DMS153 treated with DMSO at 0.1 percent for 48 hours (cell line): Measurements from ENCODE around the gene DACT2.
"Not testable (repeated sequence)": the region's sequence is repeated elsewhere in the genome, so short reads cannot be mapped to it uniquely, and the experiment has no call there.

Experiments used
- DNase-seq: peaks from one replicate; lab custom pipeline; 2025; ENCODE audit not compliant: unreplicated experiment; lab: John Stamatoyannopoulos, UW

DACT2 gene

DNA sequence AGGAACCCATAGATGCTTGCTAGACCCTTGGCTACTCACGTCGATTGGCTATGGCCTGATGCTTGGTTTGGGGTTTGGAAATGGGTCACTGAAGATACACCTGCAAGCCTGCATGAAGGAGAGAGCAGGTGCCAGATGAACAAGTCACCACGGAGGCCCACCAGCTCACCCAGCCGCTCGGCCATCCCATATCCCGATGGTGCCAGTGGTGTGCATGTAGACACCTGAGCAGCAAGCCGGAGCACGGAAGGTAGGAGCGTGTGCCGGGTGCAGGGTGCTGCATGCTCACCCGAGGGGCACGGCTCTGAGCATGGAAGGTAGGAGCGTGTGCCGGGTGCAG is 35.9 kb downstream of the DACT2 start:
- no peak for DNase-seq

- DNase-seq: no peak
Observed at GRCh38 chr6:168282985-168283685, 36.4 kb downstream of the DACT2 start.

DNA sequence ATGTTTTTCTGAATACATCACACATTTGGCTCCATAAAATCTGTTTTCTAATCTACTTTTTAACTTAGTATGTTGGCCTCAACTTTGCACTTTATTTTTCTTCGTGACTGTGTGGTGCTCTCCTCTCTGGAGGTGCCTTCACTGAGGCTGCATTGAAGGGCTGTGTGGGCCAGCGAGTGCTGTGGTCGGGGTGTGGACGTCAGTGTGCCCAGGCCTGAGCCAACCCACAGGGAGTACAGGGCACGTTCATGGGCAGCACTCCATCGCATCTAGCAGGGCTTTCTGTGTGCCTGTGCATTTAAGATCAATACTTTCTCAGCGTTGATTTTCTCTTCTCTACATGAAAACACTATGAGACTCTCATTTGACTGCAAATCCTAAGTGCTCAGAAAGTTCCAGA is 37.8 kb downstream of the DACT2 start:
- DNase-seq: no peak

GRCh38 chr6:168281314-168281713 is 38.3 kb downstream of the DACT2 start:
- DNase-seq: not testable (repeated sequence)

DNA sequence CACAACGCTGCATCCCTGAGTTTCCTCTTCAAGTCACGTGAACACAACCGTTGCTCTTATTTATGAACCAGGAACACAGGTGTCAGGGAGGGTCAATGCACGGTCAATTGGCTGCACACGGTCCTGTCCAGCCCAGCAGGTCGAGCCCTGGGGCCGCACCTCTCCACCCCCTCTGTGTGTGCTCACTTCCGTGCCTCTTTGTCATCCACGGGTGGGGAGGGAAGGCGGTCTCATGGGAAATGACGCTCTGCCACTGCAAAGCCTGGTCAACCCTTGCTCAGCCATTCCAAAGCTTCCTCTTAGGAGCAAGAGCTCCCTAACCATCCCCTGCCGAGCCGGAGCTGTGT is 38.7 kb downstream of the DACT2 start:
- DNase-seq: no peak

- no peak for DNase-seq
Observed at GRCh38 chr6:168280020-168280898, 39.3 kb downstream of the DACT2 start.

- DNase-seq: no peak
Observed at GRCh38 chr6:168279403-168279935, 40.1 kb downstream of the DACT2 start.

DNA sequence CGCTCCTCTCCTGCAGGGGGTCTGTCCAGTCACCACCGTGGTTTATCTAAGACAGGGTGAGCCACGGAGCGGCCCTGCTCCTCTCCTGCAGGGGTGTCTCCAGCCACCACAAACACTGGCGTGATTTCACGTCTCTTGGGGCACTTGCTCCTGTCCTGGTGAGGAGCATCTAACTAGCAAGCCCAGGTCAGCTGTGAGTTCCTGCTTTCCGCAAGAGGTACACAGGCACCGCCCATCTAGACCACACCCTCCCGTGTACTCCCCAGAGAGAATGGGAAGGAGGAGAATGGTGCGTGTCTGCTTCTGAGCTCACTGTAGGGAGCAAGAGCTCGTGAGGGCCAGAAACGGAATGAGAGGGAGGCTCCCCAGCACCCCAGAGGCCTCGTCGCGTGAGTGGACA is 40.7 kb downstream of the DACT2 start:
- no peak for DNase-seq

GRCh38 chr6:168277274-168277669 is 42.3 kb downstream of the DACT2 start:
- DNase-seq: no peak

DNA sequence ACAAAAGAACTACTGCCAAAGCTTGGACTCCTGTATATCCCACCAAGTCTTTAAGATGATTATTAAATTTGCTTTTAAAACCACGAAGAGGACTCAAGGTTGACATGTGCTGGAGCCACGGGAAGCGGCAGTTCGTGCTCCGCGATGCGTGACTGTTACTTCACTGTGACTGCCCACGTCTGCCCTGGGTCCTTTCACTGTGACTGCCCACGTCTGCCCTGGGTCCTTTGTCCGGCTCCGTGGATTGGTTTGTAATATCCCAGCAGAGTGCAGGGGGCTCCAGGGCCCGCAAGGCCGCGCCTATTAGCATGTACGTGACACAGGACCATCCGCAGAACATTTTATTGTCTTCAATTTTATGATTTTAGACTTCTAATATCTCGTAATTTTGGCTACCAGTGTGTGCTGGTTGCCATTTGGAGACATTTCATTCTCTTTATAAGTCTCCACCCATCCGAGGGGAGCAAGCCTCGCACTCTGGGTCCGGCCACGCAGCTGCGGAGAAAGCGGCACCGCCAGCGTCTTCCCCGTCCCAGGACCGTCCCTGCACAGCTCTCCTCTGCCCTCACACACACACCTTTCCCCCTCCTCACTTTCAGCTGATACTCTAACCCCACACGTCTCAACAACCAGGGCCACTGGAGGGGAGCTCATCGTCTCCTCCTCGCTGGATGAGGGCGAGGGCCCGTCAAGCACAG is 42.9 kb downstream of the DACT2 start:
- no peak for DNase-seq

GRCh38 chr6:168275168-168275567 is 44.4 kb downstream of the DACT2 start:
- DNase-seq: no peak

GRCh38 chr6:168274037-168274952 is 45.3 kb downstream of the DACT2 start:
- DNase-seq: no peak

- no peak for DNase-seq
Observed at GRCh38 chr6:168273441-168274036, 46.0 kb downstream of the DACT2 start.

GRCh38 chr6:168272415-168273325 is 46.9 kb downstream of the DACT2 start:
- peak; percentile 5 for DNase-seq

DNA sequence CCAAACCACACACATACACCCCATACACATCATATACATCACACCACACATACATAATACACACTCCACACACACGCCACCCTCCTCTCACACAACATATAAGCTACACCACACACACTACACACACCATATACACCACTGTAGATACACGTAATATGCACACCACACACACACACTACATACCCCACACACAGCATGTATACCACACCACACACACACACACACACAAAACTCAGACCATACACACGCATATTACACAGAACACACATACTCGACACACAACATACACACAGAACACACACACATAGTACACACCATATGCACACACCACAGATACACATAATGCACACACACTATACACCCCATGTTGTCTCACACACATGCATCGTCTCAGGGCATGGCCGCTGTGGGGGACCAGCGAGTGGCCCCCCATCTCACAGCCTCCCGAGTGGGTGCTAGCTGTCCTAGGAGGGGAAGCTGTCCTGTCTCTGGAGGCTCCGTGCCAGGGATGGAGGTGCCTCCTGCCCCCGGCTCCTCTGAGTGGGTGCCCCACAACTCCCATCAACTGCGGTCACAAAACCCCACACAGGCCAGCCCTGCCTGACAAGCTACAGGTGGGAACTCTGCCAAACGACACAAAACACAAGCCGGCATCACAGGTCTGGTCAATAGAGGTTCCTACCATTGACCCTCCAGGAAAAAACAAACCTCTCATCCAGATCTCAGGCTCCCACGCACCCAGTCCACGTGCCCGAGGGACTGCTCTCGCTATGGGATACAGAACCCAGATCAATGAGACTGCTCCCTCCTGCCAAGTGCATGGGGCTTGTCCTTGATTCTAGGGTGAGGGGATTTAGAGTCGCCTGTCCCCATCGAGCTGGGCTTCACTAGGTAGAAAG is 49.1 kb downstream of the DACT2 start:
- DNase-seq: no peak

- no peak for DNase-seq
Observed at GRCh38 chr6:168269455-168270243, 49.9 kb downstream of the DACT2 start.

- DNase-seq: no peak
Observed at GRCh38 chr6:168268755-168269154, 50.8 kb downstream of the DACT2 start.
